Natural killer cell (primary cell): ENCODE results near the gene RNPC3. TPM values are rescaled to one million over a fixed set of nuclear protein-coding genes. Genes with fewer than 3 reads are reported as not detected.
"Not testable (repeated sequence)": the region's sequence is repeated elsewhere in the genome, so short reads cannot be mapped to it uniquely, and the experiment has no call there.

ENCODE experiments used
- ATAC-seq, 3 donors: fragments of 150-1000 bp in 2 of 3; fragments of 200-7000 bp in 1 of 3; cut with Tn5 transposase; 1 replicate in 1 of 3; 2 replicates in 2 of 3; pipeline ENCODE4 v1.10.0; 2021; ENCODE audit warnings: mild to moderate bottlenecking in 2 of 3, moderate library complexity in 2 of 3
- DNase-seq, 2 donors: peaks; one replicate each; pipeline versions ENCODE4 v3.0.0 to v3.0.0-alpha.2; 2013 to 2021; ENCODE audit warnings: mixed read lengths in 1 of 2
- H3K27ac ChIP-seq: one replicate; pipeline ENCODE4 v1.5.1; 2013; ENCODE audit warnings: mild to moderate bottlenecking, low read length
- H3K27me3 ChIP-seq: one replicate; pipeline ENCODE4 v1.6.1; 2013; ENCODE audit warnings: low read length; ENCODE audit not compliant: control insufficient read depth, insufficient read depth
- H3K36me3 ChIP-seq: one replicate; pipeline ENCODE4 v1.6.1; 2013; ENCODE audit warnings: low read length; ENCODE audit not compliant: control insufficient read depth, insufficient read depth
- H3K4me1 ChIP-seq: one replicate; pipeline ENCODE4 v1.6.1; 2013; ENCODE audit warnings: low read length; ENCODE audit not compliant: control insufficient read depth, insufficient read depth
- H3K4me3 ChIP-seq: one replicate; pipeline ENCODE4 v1.5.1; 2013; ENCODE audit warnings: low read length
- H3K9me3 ChIP-seq: one replicate; pipeline ENCODE4 v1.6.1; 2013; ENCODE audit warnings: low read length; ENCODE audit not compliant: control insufficient read depth, insufficient read depth
- H3K27ac Mint-ChIP-seq, 2 donors: one replicate each; pipeline ENCODE4 v1.8.0; 2022; ENCODE audit warnings: mild to moderate bottlenecking in 2 of 2, mixed read lengths in 2 of 2, moderate library complexity in 1 of 2
- H3K27me3 Mint-ChIP-seq, 2 donors: one replicate each; pipeline ENCODE4 v1.8.0; 2022; ENCODE audit warnings: low read depth in 2 of 2, mixed read lengths in 2 of 2
- H3K36me3 Mint-ChIP-seq: one replicate; pipeline ENCODE4 v1.8.0; 2022; ENCODE audit warnings: mixed read lengths
- H3K4me1 Mint-ChIP-seq, 2 donors: one replicate each; pipeline ENCODE4 v1.8.0; 2022; ENCODE audit warnings: mixed read lengths in 2 of 2
- H3K4me3 Mint-ChIP-seq: one replicate; pipeline ENCODE4 v1.8.0; 2022; ENCODE audit warnings: mild to moderate bottlenecking, moderate library complexity, mixed read lengths
- H3K9me3 Mint-ChIP-seq, 2 donors: one replicate each; pipeline ENCODE4 v1.8.0; 2022; ENCODE audit warnings: mixed read lengths in 2 of 2
- WGBS: methylation state at CpG from one replicate; pipeline ENCODE4 v1.1.7; 2013; ENCODE audit warnings: missing lambda C conversion rate; ENCODE audit not compliant: insufficient coverage; 5-methylcytosine and 5-hydroxymethylcytosine counted together
- intact Hi-C: fragments of 100-400 bp; cut with micrococcal nuclease; formaldehyde crosslinking; loops from one replicate; pipeline ENCODE4 v1.14.2; 2022
- total RNA-seq, 4 donors: library from RNA; stranded (reverse); fragments of 120-200 nt in 1 of 4; gene quantifications; one replicate each; pipeline versions ENCODE4 v1.2.3 to v1.2.4, GENCODE V29; 2013 to 2022
- TF ChIP-seq, protein P1 (sequence below): fragments of 200-600 bp; IDR thresholded peaks from one replicate; pipeline ENCODE4 v1.8.0; 2022; ENCODE audit warnings: antibody characterized with exemption

RNPC3 gene
- total RNA-seq, 3 donors from 2014 or later (not counting 1 experiment from before 2014, with no cell fraction given) = 42.9 to 56.7 (median 44.8) TPM

GRCh38 chr1:103584537-103584936 lies 59.0 kb downstream of the RNPC3 start:
- Histone ChIP-seq H3K4me1 (no peaks in the 10 kb centered on the region), H3K27ac (no peak overlapping the region), H3K36me3 (no peaks in the 10 kb centered on the region), H3K9me3 (peaks cover under 1% of the 10 kb centered on the region), H3K4me3 (no peak overlapping the region), H3K27me3 (no peaks in the 10 kb centered on the region)
- no peak overlapping the region for H3K4me3 Mint-ChIP-seq
- H3K27me3 Mint-ChIP-seq = peaks cover 0 to 3% of the 10 kb centered on the region in 2 donors
- H3K9me3 Mint-ChIP-seq = peaks cover 7 to 8% of the 10 kb centered on the region in 2 donors
- DNase-seq (no peak), ATAC-seq (no peak)
- no peaks in the 10 kb centered on the region for H3K4me1 Mint-ChIP-seq
- no CpG with 5 or more reads among the region's 2 CpGs for WGBS
- TF ChIP-seq, protein P1, sequence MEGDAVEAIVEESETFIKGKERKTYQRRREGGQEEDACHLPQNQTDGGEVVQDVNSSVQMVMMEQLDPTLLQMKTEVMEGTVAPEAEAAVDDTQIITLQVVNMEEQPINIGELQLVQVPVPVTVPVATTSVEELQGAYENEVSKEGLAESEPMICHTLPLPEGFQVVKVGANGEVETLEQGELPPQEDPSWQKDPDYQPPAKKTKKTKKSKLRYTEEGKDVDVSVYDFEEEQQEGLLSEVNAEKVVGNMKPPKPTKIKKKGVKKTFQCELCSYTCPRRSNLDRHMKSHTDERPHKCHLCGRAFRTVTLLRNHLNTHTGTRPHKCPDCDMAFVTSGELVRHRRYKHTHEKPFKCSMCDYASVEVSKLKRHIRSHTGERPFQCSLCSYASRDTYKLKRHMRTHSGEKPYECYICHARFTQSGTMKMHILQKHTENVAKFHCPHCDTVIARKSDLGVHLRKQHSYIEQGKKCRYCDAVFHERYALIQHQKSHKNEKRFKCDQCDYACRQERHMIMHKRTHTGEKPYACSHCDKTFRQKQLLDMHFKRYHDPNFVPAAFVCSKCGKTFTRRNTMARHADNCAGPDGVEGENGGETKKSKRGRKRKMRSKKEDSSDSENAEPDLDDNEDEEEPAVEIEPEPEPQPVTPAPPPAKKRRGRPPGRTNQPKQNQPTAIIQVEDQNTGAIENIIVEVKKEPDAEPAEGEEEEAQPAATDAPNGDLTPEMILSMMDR = no peak
- no peak overlapping the region for H3K27ac Mint-ChIP-seq
- intact Hi-C loops = no loop called here
- peaks cover 8% of the 10 kb centered on the region for H3K36me3 Mint-ChIP-seq

DNA sequence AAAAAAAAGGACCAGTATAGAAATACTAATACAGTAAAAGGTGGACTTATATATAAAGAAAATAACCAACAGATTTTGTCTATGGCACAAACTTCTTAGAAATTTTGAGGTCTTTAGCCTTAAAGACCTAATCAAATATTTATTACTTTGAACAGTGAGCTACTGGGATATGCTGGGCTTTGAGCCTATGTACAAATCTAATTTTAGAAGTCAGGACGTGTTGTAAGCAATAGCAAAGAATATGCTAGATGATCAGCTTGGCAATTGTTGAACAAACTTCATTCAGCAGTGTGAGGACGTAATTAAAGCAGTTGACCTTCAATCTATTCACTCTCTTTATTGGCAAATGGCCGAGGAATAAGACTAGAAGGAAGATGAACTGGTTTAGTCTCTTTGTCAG lies 77.2 kb downstream of the RNPC3 start:
- no CpG with 5 or more reads among the region's 3 CpGs for WGBS
- H3K4me1 ChIP-seq, ATAC-seq, H3K9me3 Mint-ChIP-seq, H3K4me3 ChIP-seq, H3K27me3 Mint-ChIP-seq, H3K27me3 ChIP-seq, H3K27ac ChIP-seq, H3K4me3 Mint-ChIP-seq, H3K27ac Mint-ChIP-seq, H3K9me3 ChIP-seq, intact Hi-C loops, DNase-seq, H3K36me3 ChIP-seq, H3K4me1 Mint-ChIP-seq, H3K36me3 Mint-ChIP-seq: not testable (repeated sequence)

Other genes starting within 250 kb of the RNPC3 start
- gene AMY2B, start 45.9 kb downstream of the RNPC3 start, total RNA-seq = 10 to 100 TPM; 30.9 to 37.5 (median 31.7) TPM
- under 1 TPM in 1 of 3 donors, not detected in 2; 0.29 TPM for gene AMY2A, start 91.7 kb downstream of the RNPC3 start, total RNA-seq
- gene AMY1A, start 130.1 kb downstream of the RNPC3 start, total RNA-seq = not detected
- gene AMY1B, start 170.5 kb downstream of the RNPC3 start, total RNA-seq = not detected
- not detected for gene AMY1C, start 224.2 kb downstream of the RNPC3 start, total RNA-seq